GM15510 (cell line): ENCODE measurements around the gene SMO.
A peak's percentile ranks its signal among the peaks of the same experiment; 100 is the strongest.

Experiments
- POLR2A ChIP-seq: IDR thresholded peaks from 3 replicates; pipeline ENCODE4 v1.6.1; 2011; ENCODE audit warnings: borderline replicate concordance; ENCODE audit not compliant: insufficient read length; ENCODE audit errors: extremely low read depth

SMO gene

DNA sequence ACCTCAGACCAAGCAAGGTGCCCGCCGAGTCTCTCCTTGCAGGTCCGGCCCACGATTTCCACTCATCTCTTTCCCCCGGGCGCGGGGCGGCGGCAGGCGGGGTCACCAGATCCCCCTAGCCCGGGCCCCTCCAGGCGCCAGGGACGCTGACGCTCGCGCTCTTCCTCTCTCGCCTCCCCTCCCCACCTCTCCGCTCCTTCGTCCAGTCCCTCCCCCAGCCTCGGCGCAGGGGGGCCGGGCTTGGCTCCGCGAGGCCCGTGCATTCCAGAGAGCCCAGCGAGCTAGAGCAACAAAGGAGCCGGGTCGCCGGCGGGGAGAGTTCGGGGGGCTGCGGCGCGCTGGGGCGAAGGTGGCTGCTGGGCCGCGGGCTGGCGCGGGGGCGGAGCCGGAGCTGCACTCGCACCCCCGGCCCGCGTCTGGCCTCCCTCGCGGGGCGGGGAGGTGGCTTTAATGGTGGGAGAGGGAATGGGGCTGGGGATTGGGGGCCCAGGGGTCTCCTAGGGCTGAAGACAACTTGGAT lies at the start of gene SMO:
Gene SMO (plus strand): TSS at position 262 of the 520 bp plus-strand sequence. CDS start 519 bp downstream, outside the sequence.
- TF ChIP-seq POLR2A, result peak; percentile 17

DNA sequence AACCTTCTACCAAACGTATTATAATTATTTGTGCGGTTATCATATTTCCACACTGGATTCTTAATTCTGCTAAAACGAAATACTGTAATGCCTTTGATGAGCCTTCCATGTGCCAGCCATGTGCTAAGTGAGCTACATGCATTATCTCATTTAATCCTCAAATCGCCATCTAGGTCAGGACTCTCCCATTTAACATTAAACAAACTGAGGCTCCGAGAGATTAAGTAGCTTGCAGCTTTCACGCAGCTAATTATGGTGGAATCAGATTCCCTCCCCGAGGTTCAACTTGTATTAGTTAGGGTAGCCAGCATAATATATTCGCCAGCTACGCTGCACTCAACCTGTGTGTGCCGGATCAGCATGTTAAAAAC lies 44.7 kb upstream of the SMO start:
- no peak for TF ChIP-seq POLR2A

DNA sequence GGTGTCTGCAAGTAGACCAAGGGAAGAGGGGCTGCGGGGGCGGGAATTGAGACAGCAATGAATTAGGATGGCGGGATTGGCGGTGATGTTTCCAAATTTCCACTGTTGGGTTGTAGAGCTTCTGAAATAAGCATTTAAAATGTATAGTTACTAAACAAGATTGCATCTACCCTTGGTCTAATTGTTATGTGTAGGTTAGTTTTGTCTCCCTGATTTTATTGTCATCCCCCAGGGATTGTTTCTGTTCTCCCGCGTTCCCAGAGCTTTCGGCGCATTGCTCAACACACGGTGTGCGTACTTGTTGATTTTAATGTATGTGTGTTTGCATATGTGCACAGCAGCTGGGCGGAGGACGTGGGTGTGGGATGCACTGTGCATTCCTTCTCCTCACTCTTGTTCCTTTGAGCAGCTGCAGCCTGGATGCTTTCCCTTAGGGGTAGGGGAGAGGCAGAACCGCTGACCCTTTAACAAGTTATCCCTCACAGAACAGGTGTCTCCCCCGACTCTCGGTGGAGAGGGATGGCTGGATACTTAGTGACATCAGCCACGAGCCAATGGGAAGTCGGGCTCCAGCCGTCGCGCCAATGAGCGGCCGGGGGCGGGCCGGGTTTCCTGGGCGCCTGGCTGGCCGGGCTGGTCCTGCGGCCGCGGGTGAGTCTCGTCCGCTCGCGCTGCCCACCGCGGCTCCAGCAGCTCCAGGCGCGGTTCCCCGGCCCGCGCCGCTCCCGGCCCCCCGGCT lies 44.2 kb upstream of the SMO start, which contains the start of gene TSPAN33:
Gene TSPAN33 (plus strand): TSS at position 613 of the 739 bp plus-strand sequence. CDS start 274 bp downstream, outside the sequence.
- TF ChIP-seq POLR2A, result peak; percentile 64

DNA sequence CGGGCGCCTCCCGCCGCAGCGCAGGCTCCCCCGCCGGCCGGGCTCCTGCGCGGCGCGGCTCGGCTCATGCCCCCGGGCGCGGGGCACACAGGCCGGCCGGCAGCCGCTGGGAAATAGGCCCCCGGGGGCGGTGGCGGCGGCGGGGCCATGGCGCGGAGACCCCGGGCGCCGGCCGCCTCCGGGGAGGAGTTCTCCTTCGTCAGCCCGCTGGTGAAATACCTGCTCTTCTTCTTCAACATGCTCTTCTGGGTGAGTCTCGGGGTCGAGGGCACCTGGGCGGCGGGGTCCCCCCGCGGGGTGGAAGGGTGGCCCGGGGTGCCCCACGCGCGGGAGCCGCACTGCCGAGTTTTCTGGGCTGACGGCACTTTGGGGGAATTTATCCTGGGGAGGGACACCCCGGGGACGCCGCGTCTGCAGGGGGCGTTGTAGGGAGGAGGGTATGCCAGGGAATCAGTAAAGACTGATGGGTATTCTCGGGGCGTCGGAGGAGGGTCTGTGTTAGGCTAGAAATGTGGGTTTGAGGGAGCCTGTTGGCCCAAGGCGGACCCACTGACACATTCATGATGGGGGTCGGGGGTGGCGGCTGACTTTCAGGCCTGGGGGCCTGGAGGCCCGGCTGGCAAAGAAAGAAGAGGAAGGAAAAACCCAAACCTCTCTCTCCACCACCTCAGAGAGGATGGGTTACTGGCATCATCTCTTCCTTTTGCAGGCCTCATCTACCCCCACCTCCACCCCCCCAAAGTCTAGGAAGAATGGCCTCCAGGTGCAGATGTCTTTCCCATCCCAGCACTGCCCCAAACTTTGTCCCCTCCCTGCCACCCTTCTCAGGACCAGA lies 43.4 kb upstream of the SMO start:
- TF ChIP-seq POLR2A, result no peak

DNA sequence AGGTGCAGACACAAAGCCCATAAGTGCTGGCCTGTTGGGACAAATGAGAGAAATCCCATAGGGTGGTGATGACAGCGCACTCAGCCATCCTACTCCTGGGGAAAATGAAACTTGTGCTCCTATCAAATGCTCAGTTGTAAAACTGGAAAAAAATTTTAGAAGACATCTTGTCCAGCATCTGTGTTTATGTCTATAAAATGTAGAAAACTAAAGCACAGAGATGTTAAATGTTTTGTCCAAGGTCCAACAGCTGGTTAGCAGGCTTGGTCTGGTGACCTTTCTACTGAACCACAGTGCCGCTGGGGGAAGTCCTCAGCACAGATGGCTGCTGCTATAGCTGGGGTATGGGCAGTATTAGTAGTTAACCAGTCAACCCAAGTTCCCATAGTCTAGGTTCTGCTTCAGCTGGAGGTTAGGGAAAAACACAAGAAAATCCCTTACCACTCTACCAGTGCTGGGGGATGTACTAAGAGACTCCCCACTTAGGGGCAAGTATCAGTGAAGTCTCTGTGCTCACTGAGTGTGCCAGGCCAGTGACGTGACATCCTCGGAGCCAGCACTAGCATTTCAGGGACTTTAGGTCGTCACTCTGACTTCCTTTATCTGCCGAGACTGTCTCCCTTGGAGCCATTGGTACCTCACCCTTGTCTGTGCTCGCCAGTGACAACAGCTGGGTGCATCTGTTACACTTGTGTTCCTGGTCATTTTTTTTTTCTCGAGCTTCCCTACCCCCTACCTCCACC lies 42.0 kb upstream of the SMO start:
- no peak for TF ChIP-seq POLR2A

DNA sequence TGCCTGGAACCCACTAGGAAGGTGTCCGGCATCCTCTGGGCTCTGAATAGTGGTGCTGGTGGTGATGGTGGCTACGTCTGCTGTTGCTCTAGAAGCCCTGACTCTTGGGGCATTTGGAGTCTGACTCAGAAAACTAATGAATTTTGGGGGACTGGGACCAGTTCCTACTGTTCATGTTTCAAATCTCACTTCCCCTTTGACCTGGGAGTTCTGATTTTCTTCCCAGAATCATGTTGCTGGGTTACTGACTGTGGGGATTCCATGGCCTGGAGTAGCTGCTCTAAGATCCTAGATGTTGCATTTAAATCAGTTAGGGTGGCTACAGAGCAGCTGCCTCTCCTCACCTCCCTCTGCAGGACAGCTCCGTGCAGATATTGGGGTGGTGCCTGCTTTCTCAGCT lies 40.7 kb upstream of the SMO start:
- TF ChIP-seq POLR2A, result no peak

DNA sequence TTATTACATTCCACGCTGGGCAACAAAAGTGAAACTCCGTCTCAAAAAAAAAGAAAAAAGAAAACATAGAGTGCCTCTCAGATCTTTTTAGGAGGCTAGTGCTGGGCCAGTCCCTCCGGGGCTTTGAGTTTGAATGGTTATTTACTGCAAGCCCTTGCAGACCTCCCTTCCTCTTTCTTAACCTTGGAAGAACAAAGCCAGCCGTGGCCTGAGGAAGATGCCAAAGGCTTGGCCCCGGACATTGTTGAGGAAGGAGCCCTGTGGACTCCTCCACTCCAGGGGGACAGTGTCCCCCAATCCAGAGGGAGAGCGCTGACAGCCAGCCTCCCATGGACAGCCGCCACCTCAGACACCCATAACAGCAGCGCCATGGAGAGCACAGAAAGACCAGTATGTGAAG lies 38.9 kb upstream of the SMO start:
- no peak for TF ChIP-seq POLR2A

DNA sequence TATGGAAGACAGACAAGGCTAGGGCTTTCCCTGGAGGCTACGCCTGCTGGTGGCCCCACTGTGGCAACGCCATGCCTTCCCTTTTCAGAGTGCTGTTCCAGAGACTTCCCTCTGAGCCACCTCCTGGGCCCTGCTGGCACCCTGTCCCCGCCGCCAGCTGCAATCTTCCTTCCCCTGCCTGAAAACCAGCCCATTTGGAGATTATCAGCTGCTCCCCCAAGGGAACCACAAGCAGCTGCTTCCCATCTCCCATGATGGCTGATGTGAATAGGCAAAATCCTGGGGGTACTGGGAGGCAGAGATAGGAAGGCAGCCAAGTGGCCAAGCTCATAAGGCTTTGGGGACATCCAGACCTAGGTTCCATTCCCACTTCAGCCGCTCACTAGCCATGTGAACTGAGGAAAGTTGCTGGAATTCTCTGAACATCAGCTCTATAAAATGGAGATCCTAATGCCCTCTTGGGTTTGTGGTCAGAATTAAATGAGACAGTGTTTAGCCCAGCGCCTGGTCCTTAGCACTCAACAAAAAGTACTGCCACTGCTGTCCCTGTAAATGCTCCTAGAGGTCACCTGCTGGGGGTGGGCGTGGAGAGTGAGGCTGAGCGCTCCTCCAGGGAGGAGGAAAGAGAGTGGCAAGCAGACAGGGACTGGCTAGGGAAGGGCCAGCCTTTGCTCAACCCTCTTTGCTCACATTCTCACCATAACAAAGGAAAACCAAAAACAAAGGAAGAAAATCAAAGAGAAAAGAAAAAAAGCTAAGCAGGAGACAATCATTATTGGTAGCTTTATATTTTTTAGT lies 38.0 kb upstream of the SMO start:
- no peak for TF ChIP-seq POLR2A

DNA sequence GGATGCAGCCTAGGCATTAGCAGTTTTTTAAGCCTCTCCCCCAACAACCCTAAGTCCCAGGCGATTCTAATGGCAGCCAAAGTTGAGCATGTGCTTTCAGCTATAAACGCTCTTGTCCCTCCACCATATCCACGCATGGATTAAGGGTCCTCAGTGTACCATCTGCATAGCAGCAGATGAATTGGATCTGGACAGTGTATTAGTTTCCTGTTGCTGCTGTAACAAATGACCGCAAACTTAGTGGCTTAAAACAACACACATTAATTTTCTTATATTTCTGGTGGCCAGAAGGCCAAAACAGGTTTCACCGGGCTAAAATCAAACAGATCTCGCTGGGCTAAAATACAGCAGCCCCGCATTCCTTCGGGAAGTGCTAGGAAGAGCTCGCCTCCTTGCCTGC lies 30.8 kb upstream of the SMO start:
- no peak for TF ChIP-seq POLR2A

DNA sequence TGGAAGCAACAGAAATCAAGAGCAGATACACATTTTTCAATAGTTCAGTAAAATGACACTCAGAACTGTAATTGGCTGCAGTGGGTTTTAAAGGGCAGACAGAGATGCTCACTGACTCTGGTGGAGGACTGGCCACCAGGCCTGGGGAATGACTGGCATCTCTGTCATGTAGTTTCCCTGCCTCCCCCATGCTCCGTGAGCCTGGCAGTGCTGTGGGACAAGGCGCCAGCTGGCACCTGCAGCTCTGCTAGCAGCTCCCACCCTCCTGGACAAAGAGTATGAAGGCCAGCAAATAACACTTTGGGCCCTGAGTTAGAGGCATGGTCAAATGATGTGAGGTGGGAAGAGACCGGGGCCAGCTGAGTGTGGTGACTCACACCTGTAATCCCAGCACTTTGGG lies 28.9 kb upstream of the SMO start:
- no peak for TF ChIP-seq POLR2A

DNA sequence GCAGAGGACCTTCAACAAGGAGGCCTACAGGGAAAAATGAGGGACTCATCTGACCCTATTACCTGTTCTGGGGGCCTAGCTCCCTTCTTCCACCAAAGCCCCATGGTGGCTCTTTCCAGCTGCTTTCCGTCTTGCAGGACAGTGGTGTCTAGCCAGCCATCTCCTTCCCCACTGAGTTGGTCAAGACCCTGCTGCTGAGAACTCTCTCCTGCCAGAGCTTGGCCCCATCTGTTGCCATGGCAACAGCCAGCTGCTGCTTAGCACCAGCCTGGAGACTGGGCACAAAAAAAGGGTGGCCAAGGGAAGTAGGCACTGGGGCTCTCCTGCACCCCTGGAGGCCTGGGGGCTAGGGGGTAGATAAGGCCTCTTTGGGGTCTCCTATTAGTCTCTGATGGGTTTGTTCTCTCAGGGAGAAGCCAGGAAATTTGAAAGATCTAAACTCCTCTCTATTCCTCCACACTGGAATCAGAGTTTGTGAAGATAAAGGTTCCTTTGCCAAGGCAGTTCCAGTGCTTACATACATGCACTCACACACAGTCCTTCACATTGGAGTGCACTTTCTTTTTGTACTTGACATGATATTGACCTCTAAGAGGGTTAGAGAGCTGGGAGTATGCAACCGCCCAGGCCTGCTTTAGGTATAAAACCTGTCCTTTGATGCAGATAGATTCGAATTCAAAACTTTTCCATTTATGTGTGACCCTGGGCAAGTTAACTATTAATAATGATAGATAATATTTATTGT lies 28.1 kb upstream of the SMO start:
- no peak for TF ChIP-seq POLR2A

DNA sequence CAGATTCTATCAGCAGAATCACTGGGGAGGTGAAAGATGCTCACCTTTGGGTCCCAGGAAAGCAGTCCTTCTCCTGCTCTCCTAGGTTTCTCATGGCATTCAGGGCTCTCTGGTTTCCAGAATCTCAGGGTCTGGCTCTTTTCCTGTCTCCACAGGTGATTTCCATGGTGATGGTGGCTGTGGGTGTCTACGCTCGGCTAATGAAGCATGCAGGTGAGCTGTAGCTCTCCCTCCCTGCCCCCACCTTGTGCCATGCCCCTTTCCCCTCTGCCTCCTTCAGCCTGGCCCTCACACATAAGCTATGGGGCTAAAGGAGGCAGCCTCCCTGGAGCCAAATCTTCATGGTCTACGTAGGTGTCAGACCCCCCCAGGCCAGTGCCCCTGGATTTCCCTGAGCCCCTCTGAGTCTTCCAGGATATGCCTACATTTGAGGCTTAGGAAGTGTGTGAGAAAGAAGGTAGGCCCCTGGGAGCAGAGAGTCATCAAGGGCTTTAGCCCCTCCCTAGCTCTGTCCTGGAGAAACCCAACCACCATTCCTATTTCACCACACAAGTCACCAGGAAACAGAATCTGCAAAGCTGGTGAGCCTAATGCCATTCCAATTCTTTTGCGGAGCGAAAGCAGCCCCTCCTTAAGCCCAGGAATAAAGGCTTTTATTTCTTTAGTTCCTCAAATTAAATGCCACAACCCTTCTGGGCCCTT lies 26.8 kb upstream of the SMO start:
- no peak for TF ChIP-seq POLR2A

DNA sequence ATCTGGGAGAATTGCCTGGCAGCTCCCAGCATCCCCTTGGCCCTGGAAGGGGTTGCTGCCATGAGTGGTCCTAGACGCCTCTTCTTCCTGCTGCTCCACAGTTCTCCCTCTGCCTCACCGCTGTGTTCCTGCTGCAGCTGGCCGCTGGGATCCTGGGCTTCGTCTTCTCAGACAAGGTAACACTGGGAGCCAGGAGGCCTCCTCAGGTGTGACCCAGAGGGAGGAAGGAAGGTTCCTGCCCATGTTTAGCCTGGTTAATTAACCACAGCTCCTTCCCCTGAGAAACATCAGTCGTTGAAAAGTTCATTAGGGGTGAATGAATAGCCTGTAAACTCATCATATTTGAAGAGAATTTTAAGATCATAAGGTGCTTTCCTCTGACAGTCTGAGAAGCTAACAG lies 25.7 kb upstream of the SMO start:
- no peak for TF ChIP-seq POLR2A

DNA sequence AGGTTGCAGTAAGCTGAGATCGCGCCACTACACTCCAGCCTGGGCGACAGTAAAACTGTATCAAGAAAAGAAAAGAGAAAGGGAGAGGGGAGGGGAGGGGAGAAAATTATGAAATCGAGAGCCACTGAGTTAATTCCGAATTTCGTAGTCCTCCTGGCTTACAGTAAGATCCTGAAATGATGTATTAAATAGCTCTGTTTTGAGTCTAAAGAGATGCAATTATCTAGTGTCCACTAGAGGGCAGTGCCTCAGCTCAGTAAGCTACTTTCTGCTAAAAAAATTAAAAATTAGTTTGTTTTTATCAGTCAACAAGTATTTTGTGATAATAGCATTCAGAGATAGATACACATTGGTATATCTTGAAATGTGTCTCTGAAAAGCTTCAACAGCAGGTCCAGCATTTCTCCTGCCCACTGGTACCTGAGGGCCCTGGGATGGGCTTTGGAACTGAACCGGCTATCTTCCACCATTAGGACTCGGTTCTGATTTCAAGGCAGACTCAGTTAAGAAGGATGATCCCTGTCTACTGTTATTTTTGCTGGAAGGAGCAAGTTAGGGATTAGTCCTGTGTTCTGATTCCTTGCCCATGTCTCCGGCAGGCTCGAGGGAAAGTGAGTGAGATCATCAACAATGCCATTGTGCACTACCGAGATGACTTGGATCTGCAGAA lies 24.4 kb upstream of the SMO start:
- no peak for TF ChIP-seq POLR2A
